GM18867 (cell line): Measurements from ENCODE around the gene POLL.
"Not testable (repeated sequence)": the region's sequence is repeated elsewhere in the genome, so short reads cannot be mapped to it uniquely, and the experiment has no call there.

Experiments
- ATAC-seq: cut with Tn5 transposase; IDR thresholded peaks from one replicate; pipeline ENCODE4 v1.9.1; 2021; ENCODE audit warnings: mild to moderate bottlenecking, moderate library complexity; ENCODE audit not compliant: unreplicated experiment

Gene POLL

DNA sequence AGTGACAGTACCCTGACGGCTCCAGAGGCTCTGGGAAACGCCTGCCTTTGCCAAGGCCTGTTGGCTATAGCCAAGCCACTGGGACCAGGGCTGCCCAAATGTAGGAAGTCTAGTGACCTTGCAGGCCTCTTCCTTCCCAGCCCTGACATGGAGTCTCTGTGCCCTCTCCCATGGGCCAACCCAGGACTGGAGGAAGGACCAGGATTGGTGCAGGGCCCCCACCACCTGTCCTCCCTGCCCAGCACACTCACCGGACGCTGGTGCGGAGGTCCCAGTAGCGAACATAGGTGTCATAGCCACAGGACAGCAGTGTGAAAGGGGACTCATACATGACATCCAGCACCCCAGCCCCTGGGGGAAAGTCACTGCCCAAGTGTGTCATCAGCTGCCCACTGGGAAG lies 24.0 kb upstream of the POLL start:
- ATAC-seq: no peak

GRCh38 chr10:101611096-101611905 lies 23.2 kb upstream of the POLL start:
- ATAC-seq: no peak

DNA sequence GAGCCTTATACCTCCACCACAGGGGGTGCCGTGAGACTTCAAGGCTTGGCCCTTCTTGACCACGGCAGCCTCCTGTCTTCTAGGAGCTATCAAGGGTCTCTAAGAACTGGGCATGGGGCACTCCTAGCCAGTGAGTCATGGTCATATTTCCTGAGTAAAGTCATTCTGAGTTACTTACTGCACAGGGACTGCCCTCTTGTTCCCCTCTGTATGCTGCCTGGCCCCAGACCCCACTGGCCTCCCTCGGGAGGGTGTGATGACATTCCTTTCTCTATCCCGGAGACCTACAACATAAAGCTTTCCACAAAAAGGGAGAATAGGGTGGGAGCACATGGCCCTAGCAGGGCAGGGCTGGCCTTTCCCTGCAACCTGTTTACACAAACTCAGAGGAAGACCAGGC lies 21.4 kb upstream of the POLL start:
- ATAC-seq: no peak

DNA sequence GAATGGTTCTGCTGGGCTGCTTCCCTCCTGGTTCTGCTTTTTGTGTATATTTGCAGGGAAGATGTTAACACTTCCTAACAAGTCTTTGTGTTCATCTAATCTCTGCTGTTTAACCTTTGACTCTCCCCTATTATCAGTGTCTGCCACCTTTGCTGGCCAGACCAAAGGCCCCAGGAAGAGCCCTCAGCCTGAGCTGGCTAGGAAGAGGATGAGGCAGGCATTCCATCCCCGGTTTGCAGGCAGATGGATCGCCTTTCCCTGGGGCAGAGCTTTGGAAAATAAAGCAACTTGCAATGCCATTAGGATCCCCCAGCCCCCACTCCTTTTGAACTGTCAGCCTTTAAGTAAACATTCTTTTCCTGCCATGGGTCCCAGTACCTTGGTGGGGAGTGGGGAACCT lies 19.1 kb upstream of the POLL start:
- no peak for ATAC-seq

GRCh38 chr10:101602761-101603398 lies 14.8 kb upstream of the POLL start:
- ATAC-seq: no peak

- no peak for ATAC-seq
Measured at GRCh38 chr10:101601541-101601940, 13.5 kb upstream of the POLL start.

DNA sequence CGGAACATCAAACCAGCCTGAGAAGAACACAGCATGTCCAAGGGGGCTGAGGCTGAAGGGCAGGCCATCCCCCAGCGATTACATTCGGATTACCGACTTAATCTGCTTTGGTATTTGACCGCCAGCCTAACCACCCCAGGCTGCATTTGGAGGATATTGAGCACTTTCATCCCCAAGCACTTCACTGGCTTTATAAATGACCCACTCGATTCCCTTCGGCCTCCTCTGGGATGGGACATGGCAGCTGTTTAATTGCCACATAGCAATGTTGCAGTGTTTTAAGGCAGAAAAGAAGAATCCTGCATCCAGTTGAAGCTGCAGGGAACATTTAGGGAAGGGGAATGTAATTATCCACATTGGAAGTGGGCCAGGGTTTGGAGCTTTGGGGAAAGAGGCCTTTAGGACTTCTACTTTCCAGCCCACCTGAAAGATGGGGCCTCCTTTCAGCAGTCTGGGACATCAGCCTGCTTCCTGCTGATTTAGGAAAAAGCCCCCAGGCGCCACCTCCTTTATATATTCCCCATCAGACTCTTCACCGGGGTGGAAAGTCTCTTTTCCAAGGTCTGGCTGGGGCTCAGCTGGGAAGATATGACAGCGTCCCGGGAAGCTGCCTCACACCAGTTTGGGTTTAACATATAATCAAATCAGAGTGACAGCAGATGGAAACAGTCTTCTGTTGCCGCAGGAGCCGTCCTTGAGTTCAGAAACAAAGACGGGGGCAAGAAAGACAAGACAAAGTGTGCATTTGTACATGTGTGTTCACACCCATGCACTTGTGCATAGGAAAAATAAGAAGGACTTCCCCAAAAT lies 9.2 kb upstream of the POLL start:
- no peak for ATAC-seq

DNA sequence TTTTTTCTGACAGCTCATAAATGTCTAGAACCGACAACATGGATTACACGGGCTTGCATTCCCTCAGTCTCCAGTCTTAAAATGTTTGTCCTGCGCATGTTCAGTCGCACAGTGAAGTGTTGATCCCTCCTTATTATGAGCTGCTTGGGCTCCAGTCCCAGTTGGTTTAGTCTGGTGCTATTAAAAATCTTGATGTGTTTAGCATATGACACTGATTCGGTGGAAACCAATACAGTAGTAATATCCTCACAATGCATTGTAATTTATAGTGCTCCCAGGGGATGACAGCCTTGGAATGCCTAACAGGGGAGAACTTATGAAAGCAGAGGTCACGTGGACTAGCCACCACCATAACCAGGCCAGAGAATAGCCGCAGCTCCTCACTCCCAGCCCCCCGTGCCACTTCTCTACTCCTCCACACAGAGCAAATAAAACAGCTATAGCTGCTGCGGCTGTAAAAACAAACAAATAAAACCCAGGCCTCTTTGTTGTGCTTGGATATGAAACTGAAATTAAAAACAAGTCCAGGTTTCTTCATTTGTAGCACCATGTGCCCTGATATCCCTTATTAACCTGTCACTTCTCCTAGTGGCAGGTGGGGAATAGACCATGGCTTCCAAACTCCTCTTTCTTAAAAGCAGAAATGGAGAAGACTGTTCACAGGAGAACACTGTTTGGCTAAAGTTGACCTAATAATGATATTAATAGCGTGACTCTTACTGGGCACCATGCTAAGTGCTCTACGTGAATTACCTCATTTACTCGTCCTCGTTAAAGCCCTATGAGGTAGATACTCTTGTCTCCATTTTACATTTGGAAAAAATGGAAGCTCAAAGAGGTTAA lies 7.8 kb upstream of the POLL start:
- ATAC-seq: no peak

DNA sequence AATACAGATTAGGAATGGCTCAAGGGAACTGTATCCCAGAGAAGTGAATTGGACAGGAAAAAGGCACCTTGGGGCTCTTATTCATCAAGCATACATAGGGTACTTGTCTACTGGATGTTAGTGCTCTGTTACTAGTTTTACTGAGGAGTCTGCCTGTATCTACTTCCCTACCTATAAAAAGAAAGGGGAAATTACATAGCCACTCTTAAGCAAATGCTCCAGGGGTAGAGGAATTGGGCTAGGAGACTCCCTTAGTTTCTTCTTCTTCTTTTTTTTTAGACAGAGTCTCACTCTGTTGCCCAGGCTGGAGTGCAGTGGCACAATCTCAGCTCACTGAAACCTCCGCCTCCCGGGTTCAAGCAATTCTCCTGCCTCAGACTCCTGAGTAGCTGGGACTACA lies 5.3 kb upstream of the POLL start:
- not testable (repeated sequence) for ATAC-seq

GRCh38 chr10:101588879-101589278 lies 822 bp upstream of the POLL start:
- ATAC-seq: no peak

GRCh38 chr10:101585841-101586240 lies 2.2 kb downstream of the POLL start:
- ATAC-seq: no peak

- ATAC-seq: no peak
Measured at GRCh38 chr10:101580486-101581399, 7.3 kb downstream of the POLL start.

- no peak for ATAC-seq
Measured at GRCh38 chr10:101579516-101579870, 8.6 kb downstream of the POLL start.

- ATAC-seq: no peak
Measured at GRCh38 chr10:101578803-101579515, 9.1 kb downstream of the POLL start.

GRCh38 chr10:101578192-101578591 lies 9.9 kb downstream of the POLL start:
- no peak for ATAC-seq

- ATAC-seq: no peak
Measured at GRCh38 chr10:101577121-101577871, 10.8 kb downstream of the POLL start.

- ATAC-seq: no peak
Measured at GRCh38 chr10:101576211-101576863, 11.7 kb downstream of the POLL start.

- no peak for ATAC-seq
Measured at GRCh38 chr10:101575580-101576210, 12.4 kb downstream of the POLL start.
